Osteocyte (in vitro differentiated cells): ENCODE data around the gene UNC119. TPM values are rescaled to one million over a fixed set of nuclear protein-coding genes. Genes with fewer than 3 reads are reported as not detected.

Source experiments
- DNase-seq: peaks from one replicate; pipeline ENCODE4 v3.0.0; 2021; ENCODE audit warnings: mixed read lengths; ENCODE audit not compliant: unreplicated experiment; ENCODE audit errors: extremely low spot score
- H3K27ac Mint-ChIP-seq: one replicate; pipeline ENCODE4 v1.8.0; 2021; ENCODE audit warnings: mild to moderate bottlenecking, mixed read lengths; ENCODE audit not compliant: unreplicated experiment
- H3K27me3 Mint-ChIP-seq: one replicate; pipeline ENCODE4 v1.8.0; 2021; ENCODE audit warnings: mixed read lengths; ENCODE audit not compliant: unreplicated experiment
- H3K36me3 Mint-ChIP-seq: one replicate; pipeline ENCODE4 v1.8.0; 2021; ENCODE audit warnings: mixed read lengths; ENCODE audit not compliant: unreplicated experiment
- H3K4me1 Mint-ChIP-seq: one replicate; pipeline ENCODE4 v1.8.0; 2021; ENCODE audit warnings: mixed read lengths; ENCODE audit not compliant: unreplicated experiment
- H3K4me3 Mint-ChIP-seq: one replicate; pipeline ENCODE4 v1.8.0; 2021; ENCODE audit warnings: mild to moderate bottlenecking, moderate library complexity, mixed read lengths; ENCODE audit not compliant: unreplicated experiment
- H3K9me3 Mint-ChIP-seq: one replicate; pipeline ENCODE4 v1.8.0; 2021; ENCODE audit warnings: mixed read lengths; ENCODE audit not compliant: unreplicated experiment
- CTCF ChIP-seq: fragments of 200-600 bp; sonication (generic); IDR thresholded peaks from 2 replicates; pipeline ENCODE4 v1.5.0; 2021; ENCODE audit warnings: antibody characterized with exemption, mild to moderate bottlenecking, moderate library complexity
- total RNA-seq: library from RNA; stranded (reverse); gene quantifications from 2 replicates; pipeline ENCODE4 v1.2.1, GENCODE V29; 2021

Gene UNC119
- total RNA-seq, 1 donor from 2014 or later: 34.9 TPM

DNA sequence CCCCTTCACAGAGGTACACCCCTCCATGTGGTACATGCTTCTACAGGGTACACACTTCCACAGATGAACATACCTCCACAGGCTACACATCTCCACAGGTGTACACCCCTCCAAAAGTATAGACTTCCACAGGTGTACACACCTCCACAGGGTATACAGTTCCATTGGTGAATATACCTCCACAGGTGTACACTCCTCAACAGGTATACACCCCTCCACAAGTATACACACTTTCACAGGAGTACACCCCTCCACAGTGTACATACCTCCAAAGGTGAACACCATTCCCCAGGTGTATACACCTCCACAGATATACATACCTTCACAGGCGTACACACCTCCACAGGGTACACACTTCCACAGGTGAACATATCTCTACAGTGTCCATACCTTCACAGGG, 36.9 kb downstream of the UNC119 start:
- Mint-ChIP-seq H3K4me1 (no peaks in the 10 kb centered on the region), H3K27ac (no peak overlapping the region), H3K9me3 (no peaks in the 10 kb centered on the region), H3K4me3 (no peak overlapping the region), H3K36me3 (no peaks in the 10 kb centered on the region), H3K27me3 (peaks cover 34% of the 10 kb centered on the region)
- TF ChIP-seq CTCF: no peak
- DNase-seq: no peak

DNA sequence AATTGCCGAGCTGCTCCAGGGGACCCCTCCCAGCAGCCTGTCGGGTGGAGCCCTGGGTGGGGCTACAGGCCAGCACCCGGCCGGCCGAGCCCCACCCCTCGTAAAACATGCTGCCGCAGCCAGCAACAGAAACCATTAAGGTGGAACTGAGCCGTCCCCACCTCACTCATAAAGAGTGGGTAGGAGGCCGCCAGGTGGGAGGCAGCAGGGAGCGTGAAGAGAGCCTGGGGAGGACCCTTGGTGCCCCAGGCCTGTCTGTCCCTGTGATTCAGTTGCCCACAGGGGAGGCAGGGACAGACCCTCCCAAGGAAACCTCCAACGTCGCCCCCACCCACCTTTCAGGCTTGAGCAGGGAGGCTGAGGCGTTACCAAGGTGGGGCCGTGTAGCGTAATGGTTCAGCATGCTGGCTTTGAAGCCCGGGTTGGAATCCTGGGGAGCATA, 37.8 kb downstream of the UNC119 start:
- H3K4me1 Mint-ChIP-seq: no peaks in the 10 kb centered on the region
- no peak overlapping the region for H3K4me3 Mint-ChIP-seq
- peaks cover 43% of the 10 kb centered on the region for H3K27me3 Mint-ChIP-seq
- DNase-seq: no peak
- no peaks in the 10 kb centered on the region for H3K36me3 Mint-ChIP-seq
- no peak for TF ChIP-seq CTCF
- no peak overlapping the region for H3K27ac Mint-ChIP-seq
- H3K9me3 Mint-ChIP-seq: no peaks in the 10 kb centered on the region

GRCh38 chr17:28513476-28513875, 38.9 kb downstream of the UNC119 start:
- Mint-ChIP-seq H3K9me3 (no peaks in the 10 kb centered on the region), H3K36me3 (no peaks in the 10 kb centered on the region), H3K4me1 (no peaks in the 10 kb centered on the region), H3K27me3 (peaks cover 46% of the 10 kb centered on the region), H3K27ac (no peak overlapping the region), H3K4me3 (no peak overlapping the region)
- TF ChIP-seq CTCF: no peak
- DNase-seq: no peak

DNA sequence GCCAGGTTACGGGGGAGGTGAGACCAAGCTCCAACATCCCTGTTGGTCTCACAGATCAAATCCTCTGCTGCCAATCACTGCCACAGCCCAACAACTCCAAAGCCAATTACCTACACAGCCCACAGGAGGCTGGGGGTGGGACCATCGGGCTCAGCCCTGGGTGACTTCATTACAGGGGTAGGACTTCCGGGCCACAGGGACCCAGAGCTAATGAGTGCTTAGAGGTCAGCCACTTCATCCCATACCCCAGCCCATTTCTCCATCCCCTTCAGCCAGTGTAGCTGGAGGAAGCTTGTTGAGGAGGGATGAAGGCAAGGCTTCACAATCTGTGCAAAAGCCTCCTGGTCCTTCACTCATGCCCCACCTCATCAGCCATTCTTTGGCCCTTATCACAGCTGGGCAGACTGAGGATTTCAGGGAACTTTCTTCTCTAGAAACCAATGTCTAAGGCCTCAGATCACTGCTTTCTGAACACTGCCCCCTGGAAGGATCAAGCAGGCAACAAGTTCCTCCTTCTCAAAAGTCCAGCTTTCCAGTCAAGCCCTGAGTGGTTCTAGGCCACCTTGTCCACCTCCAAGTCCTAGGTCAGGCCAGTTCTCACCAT, 40.5 kb downstream of the UNC119 start:
- Mint-ChIP-seq H3K36me3 (no peaks in the 10 kb centered on the region), H3K27me3 (peaks cover 50% of the 10 kb centered on the region), H3K27ac (no peak overlapping the region), H3K4me3 (no peak overlapping the region), H3K9me3 (no peaks in the 10 kb centered on the region), H3K4me1 (no peaks in the 10 kb centered on the region)
- TF ChIP-seq CTCF: no peak
- no peak for DNase-seq

- TF ChIP-seq CTCF: no peak
- H3K36me3 Mint-ChIP-seq: no peaks in the 10 kb centered on the region
- no peak for DNase-seq
- H3K4me1 Mint-ChIP-seq: no peaks in the 10 kb centered on the region
- no peaks in the 10 kb centered on the region for H3K9me3 Mint-ChIP-seq
- peaks cover 58% of the 10 kb centered on the region for H3K27me3 Mint-ChIP-seq
- no peak overlapping the region for H3K27ac Mint-ChIP-seq
- H3K4me3 Mint-ChIP-seq: no peak overlapping the region
These were observed 42.6 kb downstream of the UNC119 start for GRCh38 chr17:28509789-28510188.
